ENCODE results near the gene ABCF2.

ABCF2 gene

DNA sequence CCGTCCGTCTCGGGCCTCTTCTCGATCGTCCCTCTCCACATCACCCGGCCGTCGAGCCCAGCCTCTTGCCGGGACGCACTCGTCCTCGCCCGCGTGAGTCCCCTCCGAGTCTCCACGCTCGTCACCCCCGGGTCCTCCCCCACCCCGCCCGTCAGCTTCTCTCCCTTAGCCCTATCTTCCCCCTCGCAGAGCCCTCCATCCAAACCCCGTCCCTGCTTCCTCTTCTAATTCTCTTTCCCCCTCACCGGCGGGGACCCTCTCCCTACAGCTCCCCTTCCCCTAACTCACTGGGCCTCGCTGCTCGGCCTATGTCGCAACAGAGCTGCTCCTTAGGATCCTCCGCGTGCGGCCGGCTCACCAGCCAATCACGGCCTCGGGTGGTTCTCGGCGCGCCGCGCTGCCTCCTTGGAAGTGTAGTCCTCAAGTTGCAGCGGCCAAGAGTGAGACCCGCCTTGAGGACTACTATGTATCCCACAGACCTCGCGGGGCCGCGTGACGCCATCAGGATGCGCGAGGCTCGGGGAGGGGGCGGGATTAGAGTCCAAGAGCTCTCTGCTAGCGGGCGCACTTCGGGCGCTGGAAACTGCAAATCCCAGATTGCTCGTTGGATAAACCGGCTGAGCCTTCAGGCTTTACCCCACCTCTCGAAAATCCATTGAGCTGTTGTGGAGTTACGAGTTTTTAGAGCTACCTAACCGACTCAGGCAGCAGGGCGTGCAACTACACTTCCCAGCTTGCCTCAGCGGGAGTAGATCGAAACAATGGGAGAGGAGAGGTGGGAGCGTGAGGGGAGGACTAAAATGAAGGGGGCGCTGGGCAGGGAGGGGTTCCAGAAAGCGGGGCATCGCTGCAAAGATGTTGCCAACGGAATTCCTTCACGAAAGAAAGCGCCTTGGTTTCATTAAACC lies at the start of gene ABCF2:
ABCF2 (minus strand) TSS at position 331 of the 908 bp plus-strand sequence. CDS start 747 bp downstream, outside the sequence.
- Mint-ChIP-seq H3K9me3 (no peaks in the 10 kb centered on the region), H3K4me1 (peaks cover 50% of the 10 kb centered on the region), H3K27ac (peak within 1 kb of the TSS; percentile 98), H3K4me3 (peak within 1 kb of the TSS; percentile 95), H3K36me3 (ENCODE audit: low read depth) (peaks cover 27% of the 10 kb centered on the region), H3K27me3 (ENCODE audit: low read depth, poor library complexity) (peaks cover 3% of the 10 kb centered on the region)
- DNase-seq: peak; percentile 99
- TF ChIP-seq, protein P1, sequence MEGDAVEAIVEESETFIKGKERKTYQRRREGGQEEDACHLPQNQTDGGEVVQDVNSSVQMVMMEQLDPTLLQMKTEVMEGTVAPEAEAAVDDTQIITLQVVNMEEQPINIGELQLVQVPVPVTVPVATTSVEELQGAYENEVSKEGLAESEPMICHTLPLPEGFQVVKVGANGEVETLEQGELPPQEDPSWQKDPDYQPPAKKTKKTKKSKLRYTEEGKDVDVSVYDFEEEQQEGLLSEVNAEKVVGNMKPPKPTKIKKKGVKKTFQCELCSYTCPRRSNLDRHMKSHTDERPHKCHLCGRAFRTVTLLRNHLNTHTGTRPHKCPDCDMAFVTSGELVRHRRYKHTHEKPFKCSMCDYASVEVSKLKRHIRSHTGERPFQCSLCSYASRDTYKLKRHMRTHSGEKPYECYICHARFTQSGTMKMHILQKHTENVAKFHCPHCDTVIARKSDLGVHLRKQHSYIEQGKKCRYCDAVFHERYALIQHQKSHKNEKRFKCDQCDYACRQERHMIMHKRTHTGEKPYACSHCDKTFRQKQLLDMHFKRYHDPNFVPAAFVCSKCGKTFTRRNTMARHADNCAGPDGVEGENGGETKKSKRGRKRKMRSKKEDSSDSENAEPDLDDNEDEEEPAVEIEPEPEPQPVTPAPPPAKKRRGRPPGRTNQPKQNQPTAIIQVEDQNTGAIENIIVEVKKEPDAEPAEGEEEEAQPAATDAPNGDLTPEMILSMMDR (IDR thresholded peaks at IDR 0.05): no peak

DNA sequence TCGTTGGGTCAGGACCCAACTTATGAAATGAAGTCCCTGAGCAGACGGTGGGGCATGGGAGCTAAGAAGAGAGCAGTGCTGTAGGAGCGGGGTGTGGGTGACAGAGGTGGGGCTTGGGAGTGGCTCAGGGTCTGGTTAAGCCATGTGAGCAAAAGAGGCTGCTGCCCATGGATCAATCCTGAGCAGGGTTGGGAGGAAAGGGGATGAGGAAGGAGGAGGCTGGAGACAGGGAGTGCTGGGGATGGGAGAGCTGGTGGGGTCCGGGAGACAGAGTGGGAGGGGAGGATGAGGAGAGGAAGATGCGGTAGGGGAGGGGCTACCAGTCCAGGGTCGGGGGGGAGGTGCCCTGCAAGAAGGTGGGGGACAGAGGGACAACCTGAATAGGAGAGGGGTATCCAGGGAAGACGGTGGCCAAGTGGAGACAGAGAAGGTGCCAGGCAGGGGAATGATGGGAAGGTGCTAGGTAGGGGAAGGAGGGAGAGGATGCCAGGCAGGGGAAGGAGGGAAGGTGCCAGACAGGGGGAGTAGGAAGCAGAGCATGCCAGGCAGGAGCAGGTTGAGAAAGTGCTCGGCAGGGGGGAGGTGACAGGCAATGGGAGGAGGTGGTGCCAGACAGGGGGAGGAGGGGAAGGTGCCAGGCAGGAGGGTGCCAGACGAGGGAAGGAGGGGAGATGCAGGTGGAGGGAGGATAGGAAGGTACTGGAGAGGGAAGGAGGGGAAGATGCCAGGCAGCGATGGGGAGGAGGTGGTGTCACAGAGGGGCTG lies 49.0 kb upstream of the ABCF2 start:
- no peaks in the 10 kb centered on the region for H3K36me3 Mint-ChIP-seq (ENCODE audit: low read depth)
- no peak overlapping the region for H3K27ac Mint-ChIP-seq
- no peak for DNase-seq
- TF ChIP-seq, protein P1 (IDR thresholded peaks at IDR 0.05): no peak
- H3K27me3 Mint-ChIP-seq (ENCODE audit: low read depth, poor library complexity): peaks cover 63% of the 10 kb centered on the region
- peak overlapping the region; percentile 64 for H3K4me3 Mint-ChIP-seq
- H3K4me1 Mint-ChIP-seq: peaks cover 17% of the 10 kb centered on the region
- no peaks in the 10 kb centered on the region for H3K9me3 Mint-ChIP-seq

DNA sequence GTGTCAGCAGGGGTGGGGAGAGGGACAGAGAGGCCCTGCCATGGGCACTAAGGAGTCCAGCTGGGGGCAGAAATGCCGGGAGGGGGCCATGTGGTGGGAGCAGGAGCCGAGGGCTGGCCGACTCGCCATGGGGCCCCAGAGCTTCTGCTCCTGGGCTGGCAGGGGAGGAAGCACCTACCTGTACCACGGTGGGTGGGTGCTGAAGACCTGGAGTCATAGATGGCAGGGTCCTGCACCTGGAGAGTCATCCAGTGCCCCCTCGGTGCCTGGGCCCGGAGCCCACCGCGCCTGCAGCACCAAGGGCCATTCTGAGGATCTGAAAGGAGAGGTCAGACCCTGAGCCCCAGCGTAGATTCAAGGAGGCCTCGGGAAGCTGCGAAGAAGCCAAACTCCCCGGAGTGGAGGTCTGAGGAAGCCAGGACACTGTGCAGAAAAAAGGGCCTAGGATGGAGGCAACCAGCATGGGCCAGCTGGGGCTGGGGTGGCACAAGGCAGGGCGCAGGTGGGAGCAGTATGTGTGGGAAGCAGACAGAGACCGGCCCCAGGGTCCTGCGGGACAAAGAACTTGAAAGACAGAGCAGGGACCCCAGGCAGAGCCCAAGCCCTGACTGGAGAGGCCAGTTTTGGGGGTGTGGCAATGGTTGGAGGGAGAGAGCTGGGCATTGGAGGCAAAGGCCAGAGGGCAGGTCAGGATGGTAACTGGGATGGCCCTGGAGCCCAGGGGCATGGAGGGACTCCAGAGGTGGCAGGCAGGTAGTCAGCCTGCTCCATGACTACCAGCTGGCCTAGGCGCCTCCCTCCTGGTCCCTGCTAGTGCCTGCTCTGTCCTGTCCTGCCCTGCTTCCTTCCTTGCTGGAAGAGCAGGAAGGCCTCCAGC lies 48.2 kb upstream of the ABCF2 start:
- peaks cover 17% of the 10 kb centered on the region for H3K4me1 Mint-ChIP-seq
- no peaks in the 10 kb centered on the region for H3K9me3 Mint-ChIP-seq
- no peak for DNase-seq
- H3K27ac Mint-ChIP-seq: no peak overlapping the region
- peak overlapping the region; percentile 64 for H3K4me3 Mint-ChIP-seq
- TF ChIP-seq, protein P1 (IDR thresholded peaks at IDR 0.05): no peak
- H3K27me3 Mint-ChIP-seq (ENCODE audit: low read depth, poor library complexity): peaks cover 59% of the 10 kb centered on the region
- H3K36me3 Mint-ChIP-seq (ENCODE audit: low read depth): no peaks in the 10 kb centered on the region

DNA sequence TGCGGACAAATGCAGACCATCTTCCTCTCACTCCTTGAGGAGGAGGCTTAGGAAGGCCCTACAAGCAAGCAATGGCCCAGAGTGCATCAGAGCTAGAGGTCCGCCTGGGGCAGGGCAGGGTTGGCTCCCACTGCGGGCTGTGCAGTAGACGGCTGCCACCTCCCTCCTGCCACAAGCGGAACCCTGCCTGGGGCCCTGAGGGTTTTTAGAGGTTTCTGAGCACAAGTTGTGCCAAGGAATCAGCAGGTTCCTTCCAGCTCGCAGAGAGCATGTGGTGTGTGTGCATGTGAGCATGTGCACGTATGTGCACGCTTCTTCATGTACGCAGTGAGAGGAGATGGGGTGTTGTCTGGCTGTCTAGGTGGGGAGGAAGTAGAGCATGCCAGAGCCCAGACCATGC lies 47.4 kb upstream of the ABCF2 start:
- no peak for DNase-seq
- peaks cover 16% of the 10 kb centered on the region for H3K4me1 Mint-ChIP-seq
- TF ChIP-seq, protein P1 (IDR thresholded peaks at IDR 0.05): no peak
- H3K36me3 Mint-ChIP-seq (ENCODE audit: low read depth): no peaks in the 10 kb centered on the region
- H3K27me3 Mint-ChIP-seq (ENCODE audit: low read depth, poor library complexity): peaks cover 51% of the 10 kb centered on the region
- no peak overlapping the region for H3K4me3 Mint-ChIP-seq
- H3K27ac Mint-ChIP-seq: no peak overlapping the region
- H3K9me3 Mint-ChIP-seq: no peaks in the 10 kb centered on the region

DNA sequence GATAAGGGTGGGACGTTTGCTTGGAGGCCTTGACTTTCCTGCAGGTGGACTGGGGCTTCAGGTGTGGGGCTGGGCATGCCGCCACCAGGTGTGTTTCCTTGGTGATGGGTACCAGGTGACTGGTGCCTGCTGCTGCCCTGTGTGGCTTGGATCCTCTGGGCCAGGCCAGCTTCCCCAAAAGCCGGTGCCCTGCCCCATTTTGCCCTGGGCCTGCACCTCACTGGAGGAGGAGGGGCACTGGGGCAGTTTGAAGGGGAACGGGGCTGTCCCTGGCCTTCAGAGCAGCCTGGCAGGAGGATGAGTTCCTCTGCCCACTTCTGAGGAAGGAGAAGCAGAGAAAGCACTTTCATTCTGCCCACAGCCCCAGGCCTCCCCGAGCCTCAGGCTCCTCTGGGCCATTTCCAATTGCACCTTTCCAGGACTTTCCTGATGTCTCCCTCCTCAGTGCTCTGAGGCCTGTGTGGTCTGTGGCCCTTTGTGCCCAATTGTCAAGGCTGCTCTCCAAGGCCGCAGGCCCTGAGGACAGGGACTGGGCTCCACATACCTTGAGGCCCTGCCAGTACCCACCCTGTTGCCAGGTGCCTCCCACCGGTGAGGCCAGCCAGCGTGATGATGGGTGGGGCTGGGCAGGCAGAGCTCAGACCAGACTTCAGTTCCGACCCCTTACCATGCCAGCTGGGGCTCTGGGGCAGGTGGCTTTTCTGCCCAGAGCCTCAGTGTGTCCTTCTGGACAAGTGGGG lies 46.8 kb upstream of the ABCF2 start:
- TF ChIP-seq, protein P1 (IDR thresholded peaks at IDR 0.05): no peak
- H3K4me1 Mint-ChIP-seq: peaks cover 11% of the 10 kb centered on the region
- H3K27ac Mint-ChIP-seq: no peak overlapping the region
- H3K27me3 Mint-ChIP-seq (ENCODE audit: low read depth, poor library complexity): peaks cover 49% of the 10 kb centered on the region
- H3K9me3 Mint-ChIP-seq: no peaks in the 10 kb centered on the region
- no peaks in the 10 kb centered on the region for H3K36me3 Mint-ChIP-seq (ENCODE audit: low read depth)
- no peak overlapping the region for H3K4me3 Mint-ChIP-seq
- no peak for DNase-seq

Data from nephron progenitor cell (in vitro differentiated cells).